Endothelial cell of umbilical vein (primary cell): Measurements from ENCODE around the gene SLC37A1.

ENCODE experiments used
- MYC ChIP-seq: IDR thresholded peaks from one replicate; pipeline ENCODE4 v1.6.1; 2011; ENCODE audit warnings: mild to moderate bottlenecking, low read depth, low read length
- TF ChIP-seq, protein P1 (sequence below), 2 donors: IDR thresholded peaks; 1 replicate in 1 of 2; 2 replicates in 1 of 2; pipeline ENCODE4 v1.5.1; 2011; ENCODE audit warnings: low read length in 2 of 2, mild to moderate bottlenecking in 2 of 2, moderate library complexity in 2 of 2, control low read depth in 1 of 2, inconsistent platforms in 1 of 2, low read depth in 1 of 2; ENCODE audit not compliant: insufficient read depth in 1 of 2; ENCODE audit errors: extremely low read depth in 1 of 2
- TF ChIP-seq, protein P2 (sequence below): IDR thresholded peaks from 2 replicates; pipeline ENCODE4 v1.6.1; 2011; ENCODE audit not compliant: insufficient read depth, insufficient read length

DNA sequence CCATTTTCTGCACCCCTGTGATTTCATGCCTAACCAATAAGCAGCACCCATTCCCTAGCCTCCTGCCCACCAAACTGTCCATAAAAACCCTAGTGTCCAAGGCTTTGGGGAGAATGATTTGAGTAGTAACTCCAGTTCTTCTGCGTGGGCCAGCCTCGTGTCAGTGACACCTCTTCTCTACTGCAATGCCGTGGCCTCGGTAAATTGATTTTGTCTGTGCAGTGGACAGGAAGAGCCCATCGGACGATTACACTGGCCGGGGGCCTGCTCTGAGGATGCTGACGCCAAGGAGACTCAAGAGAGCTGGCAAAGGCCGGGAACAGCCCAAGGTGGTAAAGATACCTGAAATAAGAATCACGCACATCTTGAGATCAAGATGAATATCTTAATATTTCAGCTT is 47.0 kb upstream of the SLC37A1 start:
- TF ChIP-seq, protein P1, sequence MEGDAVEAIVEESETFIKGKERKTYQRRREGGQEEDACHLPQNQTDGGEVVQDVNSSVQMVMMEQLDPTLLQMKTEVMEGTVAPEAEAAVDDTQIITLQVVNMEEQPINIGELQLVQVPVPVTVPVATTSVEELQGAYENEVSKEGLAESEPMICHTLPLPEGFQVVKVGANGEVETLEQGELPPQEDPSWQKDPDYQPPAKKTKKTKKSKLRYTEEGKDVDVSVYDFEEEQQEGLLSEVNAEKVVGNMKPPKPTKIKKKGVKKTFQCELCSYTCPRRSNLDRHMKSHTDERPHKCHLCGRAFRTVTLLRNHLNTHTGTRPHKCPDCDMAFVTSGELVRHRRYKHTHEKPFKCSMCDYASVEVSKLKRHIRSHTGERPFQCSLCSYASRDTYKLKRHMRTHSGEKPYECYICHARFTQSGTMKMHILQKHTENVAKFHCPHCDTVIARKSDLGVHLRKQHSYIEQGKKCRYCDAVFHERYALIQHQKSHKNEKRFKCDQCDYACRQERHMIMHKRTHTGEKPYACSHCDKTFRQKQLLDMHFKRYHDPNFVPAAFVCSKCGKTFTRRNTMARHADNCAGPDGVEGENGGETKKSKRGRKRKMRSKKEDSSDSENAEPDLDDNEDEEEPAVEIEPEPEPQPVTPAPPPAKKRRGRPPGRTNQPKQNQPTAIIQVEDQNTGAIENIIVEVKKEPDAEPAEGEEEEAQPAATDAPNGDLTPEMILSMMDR (IDR thresholded peaks at IDR 0.05; ENCODE audit: extremely low read depth in 1 of 2, insufficient read depth in 1 of 2, low read depth in 1 of 2, low read length in 2 of 2): no peak
- TF ChIP-seq, protein P2, sequence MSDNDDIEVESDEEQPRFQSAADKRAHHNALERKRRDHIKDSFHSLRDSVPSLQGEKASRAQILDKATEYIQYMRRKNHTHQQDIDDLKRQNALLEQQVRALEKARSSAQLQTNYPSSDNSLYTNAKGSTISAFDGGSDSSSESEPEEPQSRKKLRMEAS: no peak
- TF ChIP-seq MYC: no peak
